ENCODE results near the gene PLXNB3.

PLXNB3 gene

GRCh38 chrX:153794018-153794896 is 30.2 kb downstream of the PLXNB3 start, which contains the start of the genes IDH3G and SSR4:
IDH3G (minus strand) TSS chrX:153794375; CDS start chrX:153794326, 49 bp downstream.
SSR4 (plus strand) TSS chrX:153794668; CDS start chrX:153794688, 20 bp downstream.
- Histone ChIP-seq H3K4me1 (peaks cover 18% of the 10 kb centered on the region), H3K27me3 (no peaks in the 10 kb centered on the region), H3K4me3 (ENCODE audit: low read depth, low read length) (peak within 1 kb of the TSS; percentile 81), H3K9me3 (no peaks in the 10 kb centered on the region), H3K36me3 (peaks cover 42% of the 10 kb centered on the region)
- peak; percentile 94 for DNase-seq
- no peak for TF ChIP-seq CTCF (IDR thresholded peaks at IDR 0.05; ENCODE audit: low read depth, low read length)

GRCh38 chrX:153794897-153795816 is 31.1 kb downstream of the PLXNB3 start:
- no peak for DNase-seq

GRCh38 chrX:153797415-153798015 is 33.5 kb downstream of the PLXNB3 start:
- Histone ChIP-seq H3K36me3 (peaks cover 30% of the 10 kb centered on the region), H3K9me3 (no peaks in the 10 kb centered on the region), H3K4me3 (ENCODE audit: low read depth, low read length) (no peak overlapping the region), H3K27me3 (no peaks in the 10 kb centered on the region), H3K4me1 (peaks cover 5% of the 10 kb centered on the region)
- DNase-seq, result no peak
- TF ChIP-seq CTCF (IDR thresholded peaks at IDR 0.05; ENCODE audit: low read depth, low read length), result no peak

More at GRCh38 chrX:153794897-153795816, 31.1 kb downstream of the PLXNB3 start:
- Histone ChIP-seq H3K4me1 (peaks cover 18% of the 10 kb centered on the region), H3K36me3 (peaks cover 36% of the 10 kb centered on the region), H3K4me3 (ENCODE audit: low read depth, low read length) (peak overlapping the region; percentile 81), H3K9me3 (no peaks in the 10 kb centered on the region), H3K27me3 (no peaks in the 10 kb centered on the region)
- TF ChIP-seq CTCF (IDR thresholded peaks at IDR 0.05; ENCODE audit: low read depth, low read length), result no peak

- Histone ChIP-seq H3K4me3 (ENCODE audit: low read depth, low read length) (no peak overlapping the region), H3K9me3 (no peaks in the 10 kb centered on the region), H3K4me1 (no peaks in the 10 kb centered on the region), H3K27me3 (no peaks in the 10 kb centered on the region), H3K36me3 (peaks cover 27% of the 10 kb centered on the region)
- no peak for TF ChIP-seq CTCF (IDR thresholded peaks at IDR 0.05; ENCODE audit: low read depth, low read length)
- no peak for DNase-seq
These were observed 35.3 kb downstream of the PLXNB3 start for GRCh38 chrX:153799326-153799725.

GRCh38 chrX:153800177-153800722 is 36.2 kb downstream of the PLXNB3 start:
- Histone ChIP-seq H3K27me3 (no peaks in the 10 kb centered on the region), H3K36me3 (peaks cover 27% of the 10 kb centered on the region), H3K9me3 (no peaks in the 10 kb centered on the region), H3K4me3 (ENCODE audit: low read depth, low read length) (no peak overlapping the region), H3K4me1 (no peaks in the 10 kb centered on the region)
- no peak for TF ChIP-seq CTCF (IDR thresholded peaks at IDR 0.05; ENCODE audit: low read depth, low read length)
- no peak for DNase-seq

Measured in BE2C (cell line).